K562 (cell line): Measurements from ENCODE around the gene FKBP2. TPM values are rescaled to one million over a fixed set of nuclear protein-coding genes. Genes with fewer than 3 reads are reported as not detected.

Experiments
- ATF2 ChIP-seq: sonication (generic); formaldehyde crosslinking; IDR thresholded peaks from 2 replicates; pipeline ENCODE4 v1.8.1; 2022; ENCODE audit warnings: missing genetic modification reagents
- BDP1 ChIP-seq: IDR thresholded peaks from 3 replicates; pipeline ENCODE4 v1.6.1; 2011; ENCODE audit not compliant: insufficient read length, insufficient read depth
- EGR1 ChIP-seq: fragments of 450-650 bp; conservative IDR thresholded peaks from 2 replicates; pipeline ENCODE4 v1.6.1; 2017; ENCODE audit warnings: mild to moderate bottlenecking
- GABPB2 ChIP-seq: fragments of 250-450 bp; sonication (Bioruptor Pico); conservative IDR thresholded peaks from 2 replicates; pipeline ENCODE4 v1.5.1; 2021; ENCODE audit warnings: mild to moderate bottlenecking
- HMBOX1 ChIP-seq: sonication (generic); IDR thresholded peaks from 2 replicates; pipeline ENCODE4 v1.6.1; 2016
- MEIS2 ChIP-seq: fragments of 450-650 bp; IDR thresholded peaks from 2 replicates; pipeline ENCODE4 v1.6.1; 2014; ENCODE audit warnings: mild to moderate bottlenecking; ENCODE audit not compliant: partially characterized antibody
- NBN ChIP-seq: fragments of 450-650 bp; IDR thresholded peaks from 2 replicates; pipeline ENCODE4 v1.6.1; 2016; ENCODE audit warnings: low read depth, mild to moderate bottlenecking
- SIRT6 ChIP-seq: IDR thresholded peaks from one replicate; pipeline ENCODE4 v1.6.1; 2012; ENCODE audit warnings: low read depth, mild to moderate bottlenecking, control low read depth, inconsistent platforms, low read length, moderate library complexity
- TEAD4 ChIP-seq, 2 experiments: sonication (generic) in 1 of 2; formaldehyde crosslinking in 1 of 2; IDR thresholded peaks; 2 replicates each; pipeline versions ENCODE4 v1.6.1 to v1.8.0; 2012 to 2022; ENCODE audit warnings: borderline replicate concordance in 1 of 2, inconsistent platforms in 1 of 2, low read length in 1 of 2, mild to moderate bottlenecking in 1 of 2, missing genetic modification reagents in 1 of 2
- TRIM25 ChIP-seq: fragments of 450-650 bp; IDR thresholded peaks from 2 replicates; pipeline ENCODE4 v1.7.0; 2016; ENCODE audit warnings: borderline replicate concordance
- VEZF1 ChIP-seq: fragments of 200-800 bp; sonication (Bioruptor generic); IDR thresholded peaks from 2 replicates; pipeline ENCODE4 v1.6.1; 2017; ENCODE audit warnings: missing genetic modification characterization, missing compliant biosample characterization
- ZBTB11 ChIP-seq, 3 experiments: fragments of 200-800 bp in 1 of 3; fragments of 250-450 bp in 1 of 3; fragments of 450-650 bp in 1 of 3; sonication (Bioruptor Pico) in 1 of 3; sonication (Bioruptor generic) in 1 of 3; formaldehyde crosslinking in 1 of 3; IDR thresholded peaks; 2 replicates each; pipeline versions ENCODE4 v1.6.1 to v1.8.0; 2016 to 2022; ENCODE audit warnings: mild to moderate bottlenecking in 2 of 3, missing genetic modification characterization in 2 of 3, missing compliant biosample characterization in 1 of 3, moderate library complexity in 1 of 3
- ZBTB2 ChIP-seq: fragments of 450-650 bp; IDR thresholded peaks from 2 replicates; pipeline ENCODE4 v1.6.1; 2016; ENCODE audit warnings: antibody characterized with exemption
- ZNF445 ChIP-seq: fragments of 250-450 bp; sonication (Bioruptor Pico); IDR thresholded peaks from 2 replicates; pipeline ENCODE4 v1.4.0; 2020; ENCODE audit warnings: low read depth, mild to moderate bottlenecking, moderate library complexity
- ZNF707 ChIP-seq: fragments of 250-450 bp; sonication (Bioruptor Pico); conservative IDR thresholded peaks from 2 replicates; pipeline ENCODE4 v1.8.0; 2022; ENCODE audit warnings: inconsistent platforms, mild to moderate bottlenecking, moderate library complexity
- ZNF766 ChIP-seq: fragments of 200-800 bp; sonication (Bioruptor generic); conservative IDR thresholded peaks from 2 replicates; pipeline ENCODE4 v1.6.1; 2016; ENCODE audit warnings: missing genetic modification characterization, missing compliant biosample characterization
- polyA plus RNA-seq, 8 experiments: library from polyadenylated mRNA; depleted of rRNA in 4 of 8; stranded (reverse) in 5 of 8; unstranded in 3 of 8; fragments of >200 nt; fragmentation: Nextera tagmentation in 2 of 8; fragmentation: Illumina TruSeq in 1 of 8; extraction: Ambion mirVana in 2 of 8; extraction: Trizol in 1 of 8; gene quantifications; 2 replicates each; pipeline versions ENCODE4 v1.2.1 to v1.2.3, GENCODE V29; 2011 to 2014; ENCODE audit warnings: inconsistent platforms in 1 of 8, missing spikeins in 1 of 8
- total RNA-seq, 7 experiments: library from RNA; depleted of rRNA in 6 of 7; stranded (reverse); fragments of >200 nt in 6 of 7; fragmentation: Illumina TruSeq in 2 of 7; extraction: Trizol in 2 of 7; gene quantifications; 2 replicates each; pipeline versions ENCODE4 v1.2.1 to v1.2.3, GENCODE V29; 2011 to 2021; ENCODE audit warnings: low replicate concordance in 1 of 7

The FKBP2 gene
- total and polyA plus RNA-seq, 9 of the 15 experiments (the other 6 are each of a cell fraction or from before 2014, with no cell fraction given), result 3.5 to 151 (median 58.1) TPM

GRCh38 chr11:64233913-64234586 is 6.8 kb upstream of the FKBP2 start, which contains the start of gene VEGFB (continued):
- TF ChIP-seq SIRT6 (no peak), NBN (no peak), ZNF445 (CRISPR knock-in tag) (no peak), ZNF707 (no peak), HMBOX1 (no peak), ZBTB11 (CRISPR knock-in tag; IDR thresholded peaks at IDR 0.05) (0 out of 6 replicates have a peak, but pooled peaks of 1 of the 3 experiments have one; percentile 25), ATF2 (CRISPR knock-in tag) (no peak), GABPB2 (no peak), MEIS2 (no peak), VEZF1 (CRISPR knock-in tag) (peak; percentile 94), ZNF766 (CRISPR knock-in tag) (no peak), TEAD4 (IDR thresholded peaks at IDR 0.05; ENCODE audit: low read length) (no peak), TEAD4 (CRISPR knock-in tag; IDR thresholded peaks at IDR 0.05; ENCODE audit: borderline replicate concordance) (no peak), ZBTB2 (no peak), TRIM25 (no peak), BDP1 (no peak), EGR1 (peak; percentile 75)
